ACC112 (cell line): ENCODE results near the gene SMC2.

Source experiments
- H2AFZ ChIP-seq: fragments of 200-600 bp; sonication (generic); one replicate; pipeline ENCODE4 v1.6.0; 2017; ENCODE audit warnings: antibody characterized with exemption, low read length; ENCODE audit not compliant: unreplicated experiment
- H3K27ac ChIP-seq: fragments of 200-600 bp; sonication (generic); 2 replicates; pipeline ENCODE4 v1.5.1; 2014; ENCODE audit warnings: low read depth, mild to moderate bottlenecking, antibody characterized with exemption, low read length, moderate library complexity
- H3K27me3 ChIP-seq: fragments of 200-600 bp; sonication (generic); 2 replicates; pipeline ENCODE4 v1.6.1; 2014; ENCODE audit warnings: mild to moderate bottlenecking, antibody characterized with exemption, low read length, moderate library complexity, mixed read lengths; ENCODE audit not compliant: insufficient read depth
- H3K36me3 ChIP-seq: fragments of 200-600 bp; sonication (generic); 2 replicates; pipeline ENCODE4 v1.6.1; 2016; ENCODE audit warnings: mild to moderate bottlenecking, antibody characterized with exemption, low read length, moderate library complexity, mixed read lengths; ENCODE audit not compliant: insufficient read depth
- H3K4me1 ChIP-seq: fragments of 200-600 bp; sonication (generic); one replicate; pipeline ENCODE4 v1.6.1; 2016; ENCODE audit warnings: low read length, mixed read lengths; ENCODE audit not compliant: insufficient read depth, unreplicated experiment, control insufficient read depth
- H3K4me3 ChIP-seq: fragments of 200-600 bp; sonication (generic); 2 replicates; pipeline ENCODE4 v1.5.1; 2014; ENCODE audit warnings: mild to moderate bottlenecking, low read depth, low read length
- H3K79me2 ChIP-seq: fragments of 200-600 bp; sonication (generic); one replicate; pipeline ENCODE4 v1.6.0; 2016; ENCODE audit warnings: low read length; ENCODE audit not compliant: control insufficient read depth, unreplicated experiment, insufficient read depth

SMC2 gene

DNA sequence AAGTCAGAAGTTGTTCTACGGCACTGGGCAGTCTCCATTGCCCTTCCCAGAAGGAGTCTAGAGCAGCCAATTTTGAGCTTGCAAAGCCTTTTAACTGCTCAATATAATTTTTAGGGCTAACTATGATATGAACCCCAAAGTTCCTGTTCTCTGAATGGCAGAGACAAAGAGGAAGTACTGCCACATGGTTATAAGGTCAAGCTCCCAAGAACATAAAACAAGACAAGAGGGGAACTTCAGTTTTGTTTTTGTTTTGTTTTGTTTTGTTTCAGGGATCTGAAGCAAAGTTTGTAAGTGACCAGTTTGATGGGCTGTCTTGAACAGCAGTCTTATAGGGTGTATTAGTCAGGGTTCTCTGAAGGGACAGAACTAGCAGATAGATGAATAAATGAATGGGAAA, 11.9 kb upstream of the SMC2 start:
- Histone ChIP-seq H3K4me1 (peaks cover 1% of the 10 kb centered on the region), H2AFZ (no peak overlapping the region), H3K4me3 (no peak overlapping the region), H3K79me2 (no peaks in the 10 kb centered on the region), H3K27ac (no peak overlapping the region), H3K36me3 (no peaks in the 10 kb centered on the region), H3K27me3 (no peaks in the 10 kb centered on the region)

DNA sequence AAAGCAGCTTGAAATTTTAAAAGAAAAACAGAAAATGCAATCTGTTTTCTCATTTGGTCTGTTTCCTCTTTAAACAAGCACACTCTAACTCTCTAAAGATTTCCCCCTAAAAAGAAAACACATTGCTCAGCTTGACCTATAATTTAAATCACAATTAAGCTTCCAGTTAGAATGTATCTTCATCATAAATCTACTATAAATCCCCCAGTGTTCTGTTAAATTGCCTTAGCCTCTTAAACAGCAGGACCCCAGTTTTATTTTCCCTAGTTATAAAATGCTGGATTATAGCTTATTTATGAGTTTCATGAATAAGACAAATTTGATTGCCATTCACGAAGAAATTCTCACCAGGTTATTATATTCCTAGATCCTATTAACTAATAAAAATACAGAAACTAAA, 8.6 kb upstream of the SMC2 start:
- no peaks in the 10 kb centered on the region for H3K27me3 ChIP-seq
- no peak overlapping the region for H3K4me3 ChIP-seq
- H3K79me2 ChIP-seq, result no peaks in the 10 kb centered on the region
- peaks cover 3% of the 10 kb centered on the region for H3K4me1 ChIP-seq
- H3K27ac ChIP-seq, result no peak overlapping the region
- H3K36me3 ChIP-seq, result no peaks in the 10 kb centered on the region
- H2AFZ ChIP-seq, result peak overlapping the region; percentile 6

DNA sequence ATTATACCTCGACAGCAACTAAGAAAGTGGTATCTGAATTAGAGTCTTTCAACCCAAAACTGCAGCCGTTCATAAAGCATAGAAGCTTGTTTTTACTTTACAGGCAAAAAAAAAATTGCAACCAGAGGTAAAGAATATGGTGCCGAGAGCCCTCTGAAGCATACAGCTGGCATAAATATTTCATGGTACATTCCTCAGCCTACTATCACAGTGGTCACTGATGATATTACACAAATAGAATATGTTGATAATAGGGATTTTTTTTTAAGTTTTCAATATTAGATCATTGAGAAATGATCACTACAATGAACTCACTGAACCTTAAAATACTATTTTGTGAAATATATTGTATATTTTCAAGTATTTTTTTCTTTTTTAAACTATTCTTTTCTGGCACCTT, 6.2 kb upstream of the SMC2 start:
- Histone ChIP-seq H3K27ac (no peak overlapping the region), H2AFZ (no peak overlapping the region), H3K4me3 (no peak overlapping the region), H3K4me1 (peaks cover 14% of the 10 kb centered on the region), H3K27me3 (no peaks in the 10 kb centered on the region), H3K79me2 (peaks cover 10% of the 10 kb centered on the region), H3K36me3 (no peaks in the 10 kb centered on the region)

DNA sequence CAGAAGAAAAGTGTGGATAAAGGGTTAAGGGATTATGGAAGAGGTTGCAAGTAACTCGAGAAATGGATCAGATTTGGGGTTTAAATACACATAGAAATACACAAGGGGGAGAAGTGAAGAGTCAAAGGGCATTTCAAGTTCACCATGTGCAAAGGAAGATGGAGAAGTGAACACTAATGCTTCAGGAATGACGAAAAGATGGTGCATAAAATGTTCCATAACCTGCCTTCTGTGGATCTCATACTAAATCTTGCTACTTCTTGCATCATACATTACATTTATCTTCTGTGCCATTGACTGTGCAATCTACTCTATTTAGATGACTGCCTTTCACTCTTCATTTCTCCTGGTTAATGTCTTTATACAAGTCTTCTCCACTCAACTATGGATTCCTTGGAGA, 5.7 kb upstream of the SMC2 start:
- Histone ChIP-seq H2AFZ (no peak overlapping the region), H3K27me3 (no peaks in the 10 kb centered on the region), H3K79me2 (peaks cover 11% of the 10 kb centered on the region), H3K27ac (no peak overlapping the region), H3K36me3 (no peaks in the 10 kb centered on the region), H3K4me3 (no peak overlapping the region), H3K4me1 (peaks cover 14% of the 10 kb centered on the region)

DNA sequence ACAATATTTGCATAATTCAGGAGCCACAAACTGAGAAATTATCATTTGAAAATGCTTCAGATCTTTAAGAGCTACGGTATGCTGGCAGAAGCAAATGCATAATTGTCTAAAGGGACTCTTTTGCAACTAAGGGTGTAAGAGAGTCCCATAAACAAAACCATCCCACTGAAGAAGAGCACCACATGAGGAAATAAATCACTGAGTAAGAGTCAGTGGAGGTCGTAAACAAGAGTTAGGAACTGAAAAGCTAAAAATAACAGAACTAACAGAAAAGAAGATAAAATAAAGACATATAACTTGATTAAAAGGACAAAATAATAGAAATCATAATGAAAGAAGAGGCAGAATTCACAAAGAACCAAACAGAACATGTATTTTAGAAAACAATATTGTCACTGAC, 3.5 kb upstream of the SMC2 start:
- Histone ChIP-seq H3K79me2 (peaks cover 23% of the 10 kb centered on the region), H3K4me3 (no peak overlapping the region), H2AFZ (no peak overlapping the region), H3K27me3 (no peaks in the 10 kb centered on the region), H3K27ac (no peak overlapping the region), H3K4me1 (peaks cover 18% of the 10 kb centered on the region), H3K36me3 (no peaks in the 10 kb centered on the region)

DNA sequence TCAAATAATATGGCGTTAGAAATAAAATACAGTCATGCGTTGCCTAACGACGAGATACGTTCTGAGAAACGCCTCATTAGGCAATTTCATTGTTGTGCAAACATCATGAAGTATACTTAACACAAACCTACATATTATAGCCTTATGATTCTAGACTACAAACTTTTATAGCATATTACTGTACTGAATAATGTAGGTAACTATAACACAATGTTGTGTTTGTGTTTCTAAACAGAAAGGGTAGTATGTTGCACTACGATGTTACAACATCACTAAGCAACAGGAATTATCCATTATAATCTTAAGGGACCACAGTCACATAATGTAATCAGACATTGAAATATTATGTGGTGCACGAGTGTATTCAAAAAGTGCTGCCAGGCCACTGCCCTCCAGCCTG, 3.0 kb upstream of the SMC2 start:
- Histone ChIP-seq H3K27me3 (no peaks in the 10 kb centered on the region), H3K27ac (no peak overlapping the region), H3K36me3 (no peaks in the 10 kb centered on the region), H2AFZ (no peak overlapping the region), H3K4me3 (no peak overlapping the region), H3K4me1 (peaks cover 24% of the 10 kb centered on the region), H3K79me2 (peaks cover 29% of the 10 kb centered on the region)

DNA sequence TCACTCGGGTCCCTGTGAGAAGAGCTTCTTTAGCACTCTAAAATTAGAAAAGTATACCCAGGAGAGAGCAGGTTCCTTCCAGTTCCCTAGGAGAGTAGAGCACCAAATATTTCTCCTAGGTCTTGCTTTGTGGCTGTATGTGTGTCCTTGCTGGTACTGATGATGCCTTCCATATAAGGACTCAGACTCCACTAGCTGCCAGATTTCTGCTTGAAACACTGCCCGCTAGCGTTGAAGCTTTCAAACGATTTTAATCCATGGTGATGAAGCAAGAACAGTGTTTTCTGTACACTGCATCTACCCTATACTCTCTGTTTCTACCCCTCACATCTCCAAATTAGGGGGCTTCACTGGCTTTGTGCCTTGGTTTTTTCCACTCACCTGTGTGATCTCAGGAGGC, 2.4 kb upstream of the SMC2 start:
- Histone ChIP-seq H3K36me3 (no peaks in the 10 kb centered on the region), H2AFZ (no peak overlapping the region), H3K27me3 (no peaks in the 10 kb centered on the region), H3K27ac (no peak overlapping the region), H3K79me2 (peaks cover 35% of the 10 kb centered on the region), H3K4me1 (peaks cover 30% of the 10 kb centered on the region), H3K4me3 (no peak overlapping the region)

DNA sequence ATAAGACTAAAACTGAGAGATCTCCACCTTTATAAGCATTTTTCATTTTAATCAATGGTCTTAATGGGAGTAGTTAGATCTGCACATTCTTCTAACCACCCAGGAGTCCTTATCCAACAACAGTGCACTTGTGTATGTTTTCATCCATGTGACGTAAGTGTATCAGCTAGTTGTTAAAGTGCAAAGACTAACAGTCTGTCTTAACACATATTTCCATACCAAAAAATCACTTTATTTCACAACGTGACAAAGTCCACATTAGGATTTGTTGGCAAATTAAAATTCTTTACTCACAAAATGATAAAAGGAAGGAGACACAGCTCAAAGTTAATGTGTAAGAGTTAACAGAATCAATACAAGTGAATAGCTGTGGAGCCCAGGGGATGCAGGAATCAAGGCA, 1.9 kb upstream of the SMC2 start:
- Histone ChIP-seq H3K36me3 (no peaks in the 10 kb centered on the region), H3K79me2 (peaks cover 38% of the 10 kb centered on the region), H3K27me3 (no peaks in the 10 kb centered on the region), H3K4me1 (peaks cover 30% of the 10 kb centered on the region), H3K4me3 (peak overlapping the region; percentile 88), H3K27ac (no peak overlapping the region), H2AFZ (no peak overlapping the region)

DNA sequence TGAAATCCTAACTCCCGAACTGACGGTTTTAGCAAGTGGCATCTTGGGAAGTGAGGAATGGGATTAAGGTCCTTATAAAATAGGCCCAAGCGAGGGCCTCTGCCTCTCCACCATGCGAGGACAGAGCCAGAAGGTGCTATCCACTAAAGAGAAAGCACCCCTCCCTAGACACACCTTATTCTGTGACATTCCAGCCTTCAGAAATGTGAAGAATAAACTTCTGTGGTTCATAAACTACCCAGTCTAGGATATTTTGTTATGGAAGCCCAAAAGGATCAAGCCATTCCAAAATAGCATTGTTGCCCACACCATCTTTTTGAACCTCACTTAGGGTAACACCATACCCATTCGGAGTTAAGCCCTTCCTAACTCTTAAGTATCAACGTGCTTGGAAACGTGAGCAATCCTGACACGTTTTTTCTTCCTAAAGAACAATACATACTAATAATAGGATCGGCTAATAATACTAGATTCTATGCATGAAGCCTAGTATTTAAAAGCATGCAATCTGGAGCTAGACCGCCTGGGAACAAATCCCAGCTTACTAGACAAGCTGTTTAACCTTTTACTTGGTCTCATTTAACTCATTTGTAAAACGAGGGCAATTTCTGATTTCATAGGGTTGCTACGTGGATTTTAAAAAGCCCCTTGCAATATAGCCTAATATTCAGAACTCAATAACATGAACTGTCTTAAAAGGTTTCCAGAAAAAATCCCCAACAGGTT, 1.1 kb upstream of the SMC2 start:
- Histone ChIP-seq H3K27me3 (no peaks in the 10 kb centered on the region), H2AFZ (peak overlapping the region; percentile 64), H3K4me1 (peaks cover 30% of the 10 kb centered on the region), H3K36me3 (no peaks in the 10 kb centered on the region), H3K79me2 (peaks cover 46% of the 10 kb centered on the region), H3K27ac (peak overlapping the region; percentile 95), H3K4me3 (peak overlapping the region; percentile 88)

DNA sequence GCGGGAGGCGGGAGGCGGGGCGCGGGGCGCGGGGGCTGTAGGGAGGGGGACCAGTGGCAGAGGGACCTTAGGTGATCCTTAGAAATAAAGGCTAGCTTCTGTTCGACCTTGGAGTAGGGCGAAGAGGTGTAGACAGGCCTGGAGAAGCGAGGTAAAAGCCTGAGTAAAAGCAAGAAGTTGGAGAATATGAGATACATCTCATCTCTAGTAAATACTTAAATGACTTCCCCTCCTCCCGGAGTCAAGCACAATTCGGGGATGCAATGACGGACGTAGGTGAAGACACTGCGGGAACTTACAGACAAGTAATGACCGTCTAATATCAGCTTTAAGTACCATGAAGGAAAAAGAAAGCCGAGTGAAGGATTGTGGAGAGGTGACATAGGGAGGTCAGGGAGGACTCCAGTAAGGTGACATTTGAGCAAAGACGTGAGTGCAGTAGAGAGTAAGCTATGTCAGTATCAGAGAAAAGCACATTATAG, 466 bp downstream of the SMC2 start:
- H3K4me1 ChIP-seq, result peaks cover 27% of the 10 kb centered on the region

DNA sequence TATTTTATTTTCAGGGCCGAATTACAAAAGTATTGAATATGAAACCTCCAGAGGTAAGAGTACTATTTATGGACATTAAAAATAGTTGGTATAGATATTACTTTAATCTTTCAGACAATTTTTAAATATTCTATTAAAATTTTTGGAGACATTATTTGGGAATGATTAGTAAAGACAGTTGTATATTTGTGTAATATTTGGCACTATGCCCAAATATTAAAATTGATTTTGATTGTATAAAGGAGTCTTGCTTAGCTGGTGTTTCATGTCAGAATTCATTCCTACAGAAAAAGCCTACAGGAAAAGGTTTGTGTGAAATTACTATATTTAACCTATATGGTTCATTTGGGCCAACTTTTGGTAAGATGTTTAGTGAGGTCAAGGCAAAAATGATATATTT, 5.5 kb downstream of the SMC2 start:
- Histone ChIP-seq H3K27ac (no peak overlapping the region), H3K79me2 (peaks cover 33% of the 10 kb centered on the region), H3K4me3 (no peak overlapping the region), H3K4me1 (peaks cover 16% of the 10 kb centered on the region), H2AFZ (no peak overlapping the region), H3K36me3 (peaks cover 41% of the 10 kb centered on the region), H3K27me3 (no peaks in the 10 kb centered on the region)

More for the DNA sequence above, 466 bp downstream of the SMC2 start:
- no peaks in the 10 kb centered on the region for H3K27me3 ChIP-seq
- H3K27ac ChIP-seq, result peak overlapping the region; percentile 95
- peaks cover 47% of the 10 kb centered on the region for H3K79me2 ChIP-seq
- H3K4me3 ChIP-seq, result peak overlapping the region; percentile 88
- peaks cover 3% of the 10 kb centered on the region; the same call in 1 of the 2 replicates for H3K36me3 ChIP-seq
- peak overlapping the region; percentile 99 for H2AFZ ChIP-seq
